Mesenchymal stem cell (in vitro differentiated cells and primary cell): ENCODE measurements around the gene PIWIL1.

ENCODE experiments used
- DNase-seq: peaks from one replicate; pipeline ENCODE4 v3.0.0-alpha.2; 2013
- H2AFZ ChIP-seq: one replicate; pipeline ENCODE4 v1.6.1; 2013; ENCODE audit warnings: low read depth, mild to moderate bottlenecking, control low read depth, inconsistent platforms, low read length, moderate library complexity
- H2AK5ac ChIP-seq: 2 replicates; pipeline ENCODE4 v1.6.1; 2013; ENCODE audit warnings: low read length, moderate library complexity, mild to moderate bottlenecking, inconsistent platforms; ENCODE audit not compliant: severe bottlenecking
- H2BK120ac ChIP-seq: one replicate; pipeline ENCODE4 v1.6.1; 2013; ENCODE audit warnings: low read depth, mild to moderate bottlenecking, inconsistent platforms, low read length, moderate library complexity
- H2BK12ac ChIP-seq, 2 experiments: one replicate each; pipeline ENCODE4 v1.6.1; 2013; ENCODE audit warnings: inconsistent platforms in 2 of 2, low read length in 2 of 2, mild to moderate bottlenecking in 2 of 2, moderate library complexity in 2 of 2, control low read depth in 1 of 2
- H2BK15ac ChIP-seq: one replicate; pipeline ENCODE4 v1.6.1; 2013; ENCODE audit warnings: mild to moderate bottlenecking, low read depth, inconsistent platforms; ENCODE audit not compliant: poor library complexity, severe bottlenecking
- H2BK5ac ChIP-seq: 2 replicates; pipeline ENCODE4 v1.6.1; 2013; ENCODE audit warnings: low read depth, mild to moderate bottlenecking, low read length, control low read depth, inconsistent platforms; ENCODE audit not compliant: poor library complexity, severe bottlenecking
- H3K14ac ChIP-seq, 2 experiments: one replicate each; pipeline ENCODE4 v1.6.1; 2013; ENCODE audit warnings: inconsistent platforms in 2 of 2, low read length in 2 of 2, control low read depth in 1 of 2, mild to moderate bottlenecking in 1 of 2, moderate library complexity in 1 of 2
- H3K18ac ChIP-seq, 2 experiments: one replicate each; pipeline ENCODE4 v1.6.1; 2013; ENCODE audit warnings: inconsistent platforms in 2 of 2, low read length in 2 of 2, control low read depth in 1 of 2, low read depth in 1 of 2, mild to moderate bottlenecking in 1 of 2
- H3K23ac ChIP-seq, 2 experiments: one replicate each; pipeline ENCODE4 v1.6.1; 2013; ENCODE audit warnings: inconsistent platforms in 2 of 2, low read length in 2 of 2, mild to moderate bottlenecking in 2 of 2, moderate library complexity in 2 of 2, control low read depth in 1 of 2
- H3K27ac ChIP-seq: 2 replicates; pipeline ENCODE4 v1.5.1; 2013; ENCODE audit warnings: mild to moderate bottlenecking, moderate library complexity, low read length, control low read depth, inconsistent platforms; ENCODE audit not compliant: poor library complexity, severe bottlenecking
- H3K27me3 ChIP-seq, 2 experiments: 2 replicates each; pipeline versions ENCODE4 v1.6.1 to v1.7.0; 2013; ENCODE audit warnings: low read length in 2 of 2, mild to moderate bottlenecking in 2 of 2, moderate library complexity in 2 of 2, control low read depth in 1 of 2, inconsistent platforms in 1 of 2; ENCODE audit not compliant: control insufficient read depth in 1 of 2, insufficient read depth in 1 of 2
- H3K36me3 ChIP-seq, 2 experiments: 2 replicates each; pipeline versions ENCODE4 v1.6.1 to v1.7.0; 2013; ENCODE audit warnings: low read length in 2 of 2, control low read depth in 1 of 2, inconsistent platforms in 1 of 2, low read depth in 1 of 2, mild to moderate bottlenecking in 1 of 2; ENCODE audit not compliant: insufficient read depth in 2 of 2, control insufficient read depth in 1 of 2
- H3K4ac ChIP-seq, 2 experiments: one replicate each; pipeline ENCODE4 v1.6.1; 2013; ENCODE audit warnings: inconsistent platforms in 2 of 2, low read length in 2 of 2, mild to moderate bottlenecking in 2 of 2, moderate library complexity in 2 of 2, control low read depth in 1 of 2, low read depth in 1 of 2
- H3K4me1 ChIP-seq: 2 replicates; pipeline ENCODE4 v1.6.1; 2013; ENCODE audit warnings: low read depth, low read length, control low read depth; ENCODE audit not compliant: control insufficient read depth, insufficient read depth
- H3K4me2 ChIP-seq: 2 replicates; pipeline ENCODE4 v1.6.1; 2013; ENCODE audit warnings: low read length, mild to moderate bottlenecking, inconsistent platforms; ENCODE audit not compliant: poor library complexity, severe bottlenecking
- H3K4me3 ChIP-seq, 2 experiments: 2 replicates each; pipeline versions ENCODE4 v1.5.1 to v1.7.0; 2013; ENCODE audit warnings: low read length in 2 of 2, mild to moderate bottlenecking in 2 of 2, control low read depth in 1 of 2, low read depth in 1 of 2; ENCODE audit not compliant: insufficient read depth in 1 of 2
- H3K79me1 ChIP-seq: replicated peaks from 2 replicates; pipeline ENCODE4 v1.6.1; 2013; ENCODE audit warnings: mild to moderate bottlenecking, control low read depth, low read length, inconsistent platforms; ENCODE audit not compliant: poor library complexity, severe bottlenecking
- H3K9ac ChIP-seq: 2 replicates; pipeline ENCODE4 v1.7.0; 2013; ENCODE audit warnings: mild to moderate bottlenecking, low read length, moderate library complexity
- H3K9me3 ChIP-seq: 2 replicates; pipeline ENCODE4 v1.7.0; 2013; ENCODE audit warnings: mild to moderate bottlenecking, low read length; ENCODE audit not compliant: control insufficient read depth
- H4K8ac ChIP-seq: one replicate; pipeline ENCODE4 v1.6.1; 2013; ENCODE audit warnings: inconsistent platforms, mild to moderate bottlenecking, low read length, moderate library complexity
- H4K91ac ChIP-seq: one replicate; pipeline ENCODE4 v1.6.1; 2013; ENCODE audit warnings: mild to moderate bottlenecking, low read length, inconsistent platforms
- WGBS: methylation state at CpG from one replicate; pipeline ENCODE4 v1.1.7; 2013; ENCODE audit warnings: mixed read lengths; 5-methylcytosine and 5-hydroxymethylcytosine counted together

PIWIL1 gene

DNA sequence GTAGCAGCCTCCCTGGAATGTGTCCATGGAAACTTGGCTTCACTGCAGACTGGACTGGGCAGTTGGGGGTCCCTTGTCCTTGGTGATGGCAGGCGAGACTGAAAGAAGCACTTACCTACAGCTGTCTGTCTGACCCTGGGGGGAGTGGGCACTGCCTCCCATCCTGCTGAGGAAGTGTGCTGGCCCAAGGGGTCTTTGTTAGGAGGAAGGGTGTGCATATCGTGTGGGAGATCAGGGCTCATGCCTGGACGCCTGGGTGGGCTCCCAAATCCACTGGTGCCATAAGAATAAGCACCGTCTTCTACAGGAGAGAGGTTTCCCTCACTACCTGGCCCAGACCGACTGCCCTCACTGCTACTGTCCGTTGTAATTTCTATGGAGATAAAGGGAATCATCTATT lies 81.4 kb downstream of the PIWIL1 start:
- no peak overlapping the region for H3K14ac ChIP-seq
- no peak overlapping the region for H3K27ac ChIP-seq
- no peak overlapping the region for H3K4me2 ChIP-seq
- H4K91ac ChIP-seq, result no peak overlapping the region
- H3K18ac ChIP-seq, result no peak overlapping the region
- H3K9ac ChIP-seq, result no peak overlapping the region
- H3K9me3 ChIP-seq, result no peaks in the 10 kb centered on the region
- no peak overlapping the region for H3K4ac ChIP-seq
- no peak overlapping the region for H2AK5ac ChIP-seq
- no peak overlapping the region for H4K8ac ChIP-seq
- H3K79me1 ChIP-seq, result no peaks in the 10 kb centered on the region
- no peaks in the 10 kb centered on the region for H3K36me3 ChIP-seq
- H2AFZ ChIP-seq, result no peak overlapping the region
- WGBS, result 68% methylated on average over 4 of the region's 6 CpGs
- no peak overlapping the region for H2BK12ac ChIP-seq
- no peaks in the 10 kb centered on the region for H3K27me3 ChIP-seq
- H3K4me3 ChIP-seq, result no peak overlapping the region
- no peak overlapping the region for H3K23ac ChIP-seq
- no peak overlapping the region for H2BK5ac ChIP-seq
- H3K4me1 ChIP-seq, result no peaks in the 10 kb centered on the region
- no peak overlapping the region for H2BK15ac ChIP-seq
- no peak overlapping the region for H2BK120ac ChIP-seq
- no peak for DNase-seq

DNA sequence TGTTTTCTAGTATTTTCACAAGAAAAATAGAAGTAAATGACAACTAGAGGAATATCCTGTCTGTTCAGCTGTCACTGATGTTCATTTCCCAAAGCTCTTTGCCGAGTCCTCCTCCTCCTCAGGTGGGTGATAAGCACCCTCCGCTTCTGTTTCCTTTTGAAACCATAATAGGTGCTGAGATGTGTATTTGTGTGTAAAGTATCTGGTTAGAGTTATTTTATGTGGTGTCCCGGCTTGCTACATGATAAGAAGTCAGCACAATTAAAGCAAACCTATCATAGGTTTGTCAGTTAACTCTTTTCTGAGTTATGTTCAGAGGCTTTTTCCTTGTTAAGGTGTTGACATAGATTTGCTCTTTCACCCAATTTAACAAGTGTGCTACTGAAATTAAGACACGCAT lies 82.4 kb downstream of the PIWIL1 start:
- Histone ChIP-seq H3K79me1 (no peaks in the 10 kb centered on the region), H3K4me2 (no peak overlapping the region), H2BK12ac (no peak overlapping the region), H3K4ac (no peak overlapping the region), H2AK5ac (no peak overlapping the region), H2BK120ac (no peak overlapping the region), H3K4me3 (no peak overlapping the region), H2BK15ac (no peak overlapping the region), H3K27ac (no peak overlapping the region), H3K27me3 (no peaks in the 10 kb centered on the region), H2BK5ac (no peak overlapping the region), H3K9me3 (no peaks in the 10 kb centered on the region), H3K18ac (no peak overlapping the region), H4K8ac (no peak overlapping the region), H3K23ac (no peak overlapping the region), H2AFZ (no peak overlapping the region), H4K91ac (no peak overlapping the region), H3K14ac (no peak overlapping the region), H3K9ac (no peak overlapping the region), H3K4me1 (no peaks in the 10 kb centered on the region), H3K36me3 (no peaks in the 10 kb centered on the region)
- WGBS, result 73% methylated on average over 3 of the region's 4 CpGs
- no peak for DNase-seq

DNA sequence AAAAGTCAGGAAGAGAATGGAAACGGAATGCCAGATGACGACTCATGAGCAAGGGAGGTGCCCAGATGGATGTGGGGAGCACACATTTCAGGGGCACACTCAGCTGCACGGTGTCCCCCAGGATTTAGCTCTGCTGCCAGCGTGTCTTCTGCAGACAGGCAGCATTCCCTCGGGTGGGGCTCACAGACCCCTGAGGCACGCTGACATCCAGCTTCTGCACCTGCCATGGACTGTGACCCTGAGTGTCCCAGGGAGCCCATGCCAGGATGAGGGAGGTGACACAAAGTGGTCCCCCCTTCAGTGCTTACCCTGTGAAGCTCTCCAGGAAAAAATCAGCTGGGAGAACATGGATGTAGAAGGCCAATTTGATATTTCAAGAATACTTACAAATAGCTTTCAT lies 84.2 kb downstream of the PIWIL1 start:
- Histone ChIP-seq H2BK12ac (no peak overlapping the region), H3K23ac (no peak overlapping the region), H3K4ac (no peak overlapping the region), H3K18ac (no peak overlapping the region), H3K9ac (no peak overlapping the region), H3K4me2 (no peak overlapping the region), H2AFZ (no peak overlapping the region), H4K8ac (no peak overlapping the region), H3K27me3 (no peaks in the 10 kb centered on the region), H2BK120ac (no peak overlapping the region), H2BK15ac (no peak overlapping the region), H3K36me3 (no peaks in the 10 kb centered on the region), H2AK5ac (no peak overlapping the region), H3K79me1 (no peaks in the 10 kb centered on the region), H4K91ac (no peak overlapping the region), H3K4me1 (no peaks in the 10 kb centered on the region), H3K27ac (no peak overlapping the region), H3K9me3 (no peaks in the 10 kb centered on the region), H2BK5ac (no peak overlapping the region), H3K4me3 (no peak overlapping the region), H3K14ac (no peak overlapping the region)
- DNase-seq, result no peak
- WGBS, result 74% methylated on average over 6 of the region's 6 CpGs
